GM12873 (cell line): ENCODE results near the gene ZMYND11.

Experiments
- TF ChIP-seq, protein P1 (sequence below): IDR thresholded peaks from 2 replicates; pipeline ENCODE4 v1.5.1; 2012; ENCODE audit warnings: low read depth, mild to moderate bottlenecking, moderate library complexity, low read length, control low read depth; ENCODE audit not compliant: insufficient read depth; ENCODE audit errors: missing control alignments

Gene ZMYND11

GRCh38 chr10:299512-299911, 164.3 kb downstream of the ZMYND11 start:
- TF ChIP-seq, protein P1, sequence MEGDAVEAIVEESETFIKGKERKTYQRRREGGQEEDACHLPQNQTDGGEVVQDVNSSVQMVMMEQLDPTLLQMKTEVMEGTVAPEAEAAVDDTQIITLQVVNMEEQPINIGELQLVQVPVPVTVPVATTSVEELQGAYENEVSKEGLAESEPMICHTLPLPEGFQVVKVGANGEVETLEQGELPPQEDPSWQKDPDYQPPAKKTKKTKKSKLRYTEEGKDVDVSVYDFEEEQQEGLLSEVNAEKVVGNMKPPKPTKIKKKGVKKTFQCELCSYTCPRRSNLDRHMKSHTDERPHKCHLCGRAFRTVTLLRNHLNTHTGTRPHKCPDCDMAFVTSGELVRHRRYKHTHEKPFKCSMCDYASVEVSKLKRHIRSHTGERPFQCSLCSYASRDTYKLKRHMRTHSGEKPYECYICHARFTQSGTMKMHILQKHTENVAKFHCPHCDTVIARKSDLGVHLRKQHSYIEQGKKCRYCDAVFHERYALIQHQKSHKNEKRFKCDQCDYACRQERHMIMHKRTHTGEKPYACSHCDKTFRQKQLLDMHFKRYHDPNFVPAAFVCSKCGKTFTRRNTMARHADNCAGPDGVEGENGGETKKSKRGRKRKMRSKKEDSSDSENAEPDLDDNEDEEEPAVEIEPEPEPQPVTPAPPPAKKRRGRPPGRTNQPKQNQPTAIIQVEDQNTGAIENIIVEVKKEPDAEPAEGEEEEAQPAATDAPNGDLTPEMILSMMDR, result no peak

DNA sequence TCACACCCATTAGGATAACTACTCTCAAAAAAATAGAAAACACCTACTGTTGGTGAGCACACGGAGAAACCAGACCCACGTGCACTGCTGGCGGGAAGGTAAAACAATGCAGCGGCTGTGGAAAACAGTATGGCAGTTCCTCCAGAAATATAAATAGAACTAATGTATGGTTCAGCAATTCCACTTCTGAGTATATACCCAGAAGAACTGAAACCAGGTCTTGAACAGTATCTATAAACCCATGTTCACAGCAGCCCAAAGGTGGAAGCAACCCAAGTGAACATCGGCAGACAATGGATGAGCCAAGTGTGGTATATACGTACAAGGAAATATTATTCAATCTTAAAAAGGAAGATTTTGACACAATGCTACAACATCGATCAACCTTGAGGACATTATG, 164.7 kb downstream of the ZMYND11 start:
- TF ChIP-seq, protein P1, result no peak

GRCh38 chr10:301536-301935, 166.3 kb downstream of the ZMYND11 start:
- TF ChIP-seq, protein P1, result no peak
